Esophagus muscularis mucosa (tissue), 4 donors: ENCODE data around the gene CACNA2D3. TPM values are rescaled to one million over a fixed set of nuclear protein-coding genes. Genes with fewer than 3 reads are reported as not detected.

Experiments used
- DNase-seq: peaks from one replicate; pipeline ENCODE4 v3.0.0-alpha.2; 2017; ENCODE audit errors: extremely low spot score
- H3K27ac ChIP-seq, 4 donors: fragments of 200-600 bp; sonication (generic); replicated peaks in 1 of 4; 1 replicate in 3 of 4; 2 replicates in 1 of 4; pipeline ENCODE4 v1.5.1; 2016 to 2019; ENCODE audit warnings: mild to moderate bottlenecking in 1 of 4
- H3K27me3 ChIP-seq, 4 donors: fragments of 200-600 bp; sonication (generic); one replicate each; pipeline versions ENCODE4 v1.5.1 to v1.6.0; 2016 to 2019
- H3K36me3 ChIP-seq, 4 donors: fragments of 200-600 bp; sonication (generic); one replicate each; pipeline ENCODE4 v1.5.1; 2016 to 2019
- H3K4me1 ChIP-seq, 4 donors: fragments of 200-600 bp; sonication (generic); one replicate each; pipeline ENCODE4 v1.5.1; 2016 to 2019
- H3K4me3 ChIP-seq, 4 donors: fragments of 200-600 bp; sonication (generic); 1 replicate in 2 of 4; 2 replicates in 2 of 4; pipeline ENCODE4 v1.5.1; 2016 to 2019; ENCODE audit warnings: mild to moderate bottlenecking in 4 of 4, moderate library complexity in 1 of 4
- H3K9me3 ChIP-seq, 4 donors: fragments of 200-600 bp; sonication (generic); 1 replicate in 3 of 4; 2 replicates in 1 of 4; pipeline ENCODE4 v1.5.1; 2016 to 2019
- EP300 ChIP-seq: sonication (generic); formaldehyde crosslinking; IDR thresholded peaks from one replicate; pipeline ENCODE4 v1.6.1; 2017; ENCODE audit warnings: antibody characterized with exemption
- POLR2A ChIP-seq: fragments of 450-650 bp; IDR thresholded peaks from one replicate; pipeline ENCODE4 v1.6.1; 2017; ENCODE audit warnings: antibody characterized with exemption, moderate library complexity, mild to moderate bottlenecking, low read depth
- POLR2AphosphoS5 ChIP-seq, 2 donors: sonication (generic); formaldehyde crosslinking; IDR thresholded peaks; one replicate each; pipeline ENCODE4 v1.6.1; 2017; ENCODE audit warnings: antibody characterized with exemption in 2 of 2
- WGBS: methylation state at CpG from one replicate; pipeline ENCODE4 v1.1.5; 2018; 5-methylcytosine and 5-hydroxymethylcytosine counted together
- intact Hi-C: fragments of 100-400 bp; cut with DNase I; formaldehyde crosslinking; loops from one replicate; pipeline ENCODE4 v1.15.1; 2023
- total RNA-seq, 4 donors: library from RNA; depleted of rRNA; stranded (reverse); fragments of >200 nt; gene quantifications; one replicate each; pipeline versions ENCODE4 v1.1.0 to v1.2.1, GENCODE V29; 2016
- TF ChIP-seq, protein P1 (sequence below), 3 experiments: fragments of 200-600 bp in 2 of 3; fragments of 450-650 bp in 1 of 3; sonication (generic) in 2 of 3; IDR thresholded peaks; one replicate each; pipeline ENCODE4 v1.5.1; 2017 to 2019; ENCODE audit warnings: antibody characterized with exemption in 3 of 3, mild to moderate bottlenecking in 2 of 3, moderate library complexity in 1 of 3

Gene CACNA2D3
- total RNA-seq, 4 donors from 2014 or later: 2.5 to 6.3 (median 3.9) TPM

- no peak for DNase-seq
- Histone ChIP-seq H3K4me3 (no peak overlapping the region), H3K36me3 (no peaks in the 10 kb centered on the region), H3K9me3 (no peaks in the 10 kb centered on the region), H3K27me3 (no peaks in the 10 kb centered on the region), H3K4me1 (peaks cover 0 to 10% (median 7%) of the 10 kb centered on the region in 4 donors), H3K27ac (no peak overlapping the region)
- TF ChIP-seq, protein P1, sequence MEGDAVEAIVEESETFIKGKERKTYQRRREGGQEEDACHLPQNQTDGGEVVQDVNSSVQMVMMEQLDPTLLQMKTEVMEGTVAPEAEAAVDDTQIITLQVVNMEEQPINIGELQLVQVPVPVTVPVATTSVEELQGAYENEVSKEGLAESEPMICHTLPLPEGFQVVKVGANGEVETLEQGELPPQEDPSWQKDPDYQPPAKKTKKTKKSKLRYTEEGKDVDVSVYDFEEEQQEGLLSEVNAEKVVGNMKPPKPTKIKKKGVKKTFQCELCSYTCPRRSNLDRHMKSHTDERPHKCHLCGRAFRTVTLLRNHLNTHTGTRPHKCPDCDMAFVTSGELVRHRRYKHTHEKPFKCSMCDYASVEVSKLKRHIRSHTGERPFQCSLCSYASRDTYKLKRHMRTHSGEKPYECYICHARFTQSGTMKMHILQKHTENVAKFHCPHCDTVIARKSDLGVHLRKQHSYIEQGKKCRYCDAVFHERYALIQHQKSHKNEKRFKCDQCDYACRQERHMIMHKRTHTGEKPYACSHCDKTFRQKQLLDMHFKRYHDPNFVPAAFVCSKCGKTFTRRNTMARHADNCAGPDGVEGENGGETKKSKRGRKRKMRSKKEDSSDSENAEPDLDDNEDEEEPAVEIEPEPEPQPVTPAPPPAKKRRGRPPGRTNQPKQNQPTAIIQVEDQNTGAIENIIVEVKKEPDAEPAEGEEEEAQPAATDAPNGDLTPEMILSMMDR (IDR thresholded peaks at IDR 0.05): no peak
- TF ChIP-seq EP300 (no peak), POLR2AphosphoS5 (IDR thresholded peaks at IDR 0.05) (no peak), POLR2A (no peak)
- intact Hi-C loops: no loop called here
- WGBS: 96% methylated on average over 3 of the region's 3 CpGs
These were observed 636.1 kb downstream of the CACNA2D3 start for GRCh38 chr3:54758461-54758860.

DNA sequence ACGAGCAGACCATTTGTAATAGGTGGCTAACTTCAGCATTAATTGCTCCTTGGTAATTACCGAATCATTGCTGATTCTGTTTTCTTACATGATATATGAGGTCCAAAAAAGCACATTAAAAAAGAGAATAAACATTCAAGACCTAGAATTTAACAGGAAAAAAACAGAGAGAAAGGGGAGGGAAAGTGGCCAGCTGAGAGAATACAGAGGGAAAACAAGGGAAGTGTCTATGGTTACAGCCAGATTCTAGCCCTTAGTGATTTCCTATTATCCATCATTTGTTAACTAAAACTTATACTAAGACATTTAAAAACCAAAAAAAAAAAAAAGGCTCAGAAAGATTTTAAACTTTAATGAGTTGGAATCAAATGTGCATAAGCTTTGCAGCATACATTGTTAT, 636.8 kb downstream of the CACNA2D3 start:
- TF ChIP-seq, protein P1 (IDR thresholded peaks at IDR 0.05): no peak
- no peak for TF ChIP-seq EP300
- TF ChIP-seq POLR2A: no peak
- TF ChIP-seq POLR2AphosphoS5 (IDR thresholded peaks at IDR 0.05): no peak
- Histone ChIP-seq H3K27me3 (no peaks in the 10 kb centered on the region), H3K9me3 (no peaks in the 10 kb centered on the region), H3K4me3 (no peak overlapping the region), H3K4me1 (peaks cover 0 to 10% (median 7%) of the 10 kb centered on the region in 4 donors), H3K36me3 (no peaks in the 10 kb centered on the region), H3K27ac (no peak overlapping the region)
- DNase-seq: no peak
- WGBS: 23% methylated on average over 2 of the region's 2 CpGs
- intact Hi-C loops: no loop called here

GRCh38 chr3:54760201-54760600, 637.8 kb downstream of the CACNA2D3 start:
- H3K27ac ChIP-seq: no peak overlapping the region
- 84% methylated on average over 2 of the region's 2 CpGs for WGBS
- intact Hi-C loops: no loop called here
- DNase-seq: no peak
- peaks cover 0 to 10% (median 7%) of the 10 kb centered on the region in 4 donors for H3K4me1 ChIP-seq
- H3K36me3 ChIP-seq: no peaks in the 10 kb centered on the region
- no peaks in the 10 kb centered on the region for H3K27me3 ChIP-seq
- H3K4me3 ChIP-seq: no peak overlapping the region
- H3K9me3 ChIP-seq: no peaks in the 10 kb centered on the region
- TF ChIP-seq POLR2AphosphoS5 (IDR thresholded peaks at IDR 0.05) (no peak), EP300 (no peak), POLR2A (no peak)
- TF ChIP-seq, protein P1 (IDR thresholded peaks at IDR 0.05): no peak

GRCh38 chr3:54761637-54762036, 639.3 kb downstream of the CACNA2D3 start:
- Histone ChIP-seq H3K27ac (no peak overlapping the region), H3K9me3 (no peaks in the 10 kb centered on the region), H3K36me3 (no peaks in the 10 kb centered on the region), H3K4me1 (peaks cover 0 to 3% (median 1%) of the 10 kb centered on the region in 4 donors), H3K4me3 (no peak overlapping the region), H3K27me3 (no peaks in the 10 kb centered on the region)
- DNase-seq: no peak
- 86% methylated on average over 1 of the region's 1 CpG for WGBS
- TF ChIP-seq POLR2AphosphoS5 (IDR thresholded peaks at IDR 0.05) (no peak), EP300 (no peak), POLR2A (no peak)
- TF ChIP-seq, protein P1 (IDR thresholded peaks at IDR 0.05): no peak
- intact Hi-C loops: no loop called here

GRCh38 chr3:54764911-54765310, 642.6 kb downstream of the CACNA2D3 start:
- Histone ChIP-seq H3K9me3 (no peaks in the 10 kb centered on the region), H3K4me1 (no peaks in the 10 kb centered on the region), H3K36me3 (no peaks in the 10 kb centered on the region), H3K27me3 (no peaks in the 10 kb centered on the region), H3K27ac (no peak overlapping the region), H3K4me3 (no peak overlapping the region)
- TF ChIP-seq POLR2AphosphoS5 (IDR thresholded peaks at IDR 0.05) (no peak), POLR2A (no peak), EP300 (no peak)
- TF ChIP-seq, protein P1 (IDR thresholded peaks at IDR 0.05): no peak
- intact Hi-C loops: no loop called here
- no peak for DNase-seq
